ENCODE results near the gene TMPRSS5. TPM values are rescaled to one million over a fixed set of nuclear protein-coding genes. Genes with fewer than 3 reads are reported as not detected.

TMPRSS5 gene
- total and polyA plus RNA-seq, 2 donors from 2014 or later: 0.60 to 0.65 TPM

DNA sequence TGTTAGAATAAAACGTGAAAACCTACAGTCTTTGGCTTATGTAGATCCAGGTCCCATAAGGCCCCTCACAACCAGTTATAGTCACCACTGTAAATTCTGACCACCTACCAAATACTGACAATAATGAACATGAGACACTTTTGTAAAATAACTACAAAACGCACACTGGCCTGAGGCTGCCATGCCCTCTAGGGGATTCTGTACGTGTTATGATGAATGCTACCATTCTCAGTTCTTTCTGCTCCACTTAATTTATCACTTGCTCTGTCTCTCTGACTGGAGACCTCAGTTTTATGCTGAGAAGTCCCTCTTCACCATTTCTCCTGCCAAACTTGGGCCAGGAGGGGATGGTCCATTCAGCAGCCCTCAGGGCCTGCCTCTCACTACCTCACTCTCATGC, 18.7 kb upstream of the TMPRSS5 start:
- no peak overlapping the region for H3K9ac ChIP-seq (ENCODE audit: low read length in 3 of 3)

GRCh38 chr11:113723787-113724186, 17.7 kb upstream of the TMPRSS5 start:
- no peak overlapping the region for H3K27ac ChIP-seq (ENCODE audit: low read depth in 2 of 2, low read length in 2 of 2)
- no peak overlapping the region for H3K9ac ChIP-seq (ENCODE audit: low read length in 3 of 3)
- H3K9me3 ChIP-seq (ENCODE audit: control insufficient read depth in 2 of 3, insufficient read depth in 1 of 3, low read length in 3 of 3): no peaks in the 10 kb centered on the region
- FAIRE-seq (no peak), DNase-seq (no peak)
- no peaks in the 10 kb centered on the region for H3K36me3 ChIP-seq (ENCODE audit: control insufficient read depth in 2 of 3, insufficient read depth in 3 of 3, low read length in 3 of 3)
- TF ChIP-seq CTCF (IDR thresholded peaks at IDR 0.05; ENCODE audit: borderline replicate concordance, extremely low read depth, insufficient read depth): no peak
- H3K27me3 ChIP-seq (ENCODE audit: control insufficient read depth, insufficient read depth, low read length): no peaks in the 10 kb centered on the region
- intact Hi-C loops (cut with DNase I): loop anchor here (10.0 kb wide), 1 partner anchor 419 kb away; no protein-coding TSS in a partner anchor
- no peak overlapping the region for H3K4me3 ChIP-seq (ENCODE audit: low read length in 3 of 3)
- H3K4me1 ChIP-seq (ENCODE audit: control insufficient read depth in 2 of 3, insufficient read depth in 2 of 3, low read depth in 1 of 3, low read length in 3 of 3): no peaks in the 10 kb centered on the region

More for the DNA sequence above, 18.7 kb upstream of the TMPRSS5 start:
- no peak overlapping the region for H3K27ac ChIP-seq (ENCODE audit: low read depth in 2 of 2, low read length in 2 of 2)
- H3K4me1 ChIP-seq (ENCODE audit: control insufficient read depth in 2 of 3, insufficient read depth in 2 of 3, low read depth in 1 of 3, low read length in 3 of 3): no peaks in the 10 kb centered on the region
- H3K4me3 ChIP-seq (ENCODE audit: low read length in 3 of 3): no peak overlapping the region
- H3K27me3 ChIP-seq (ENCODE audit: control insufficient read depth, insufficient read depth, low read length): no peaks in the 10 kb centered on the region
- DNase-seq: no peak
- no peak for TF ChIP-seq CTCF (IDR thresholded peaks at IDR 0.05; ENCODE audit: borderline replicate concordance, extremely low read depth, insufficient read depth)
- FAIRE-seq: no peak
- no peaks in the 10 kb centered on the region for H3K9me3 ChIP-seq (ENCODE audit: control insufficient read depth in 2 of 3, insufficient read depth in 1 of 3, low read length in 3 of 3)
- no peaks in the 10 kb centered on the region for H3K36me3 ChIP-seq (ENCODE audit: control insufficient read depth in 2 of 3, insufficient read depth in 3 of 3, low read length in 3 of 3)
- intact Hi-C loops (cut with DNase I): loop anchor here (10.0 kb wide), 1 partner anchor 420 kb away; no protein-coding TSS in a partner anchor

GRCh38 chr11:113722934-113723333, 16.8 kb upstream of the TMPRSS5 start:
- TF ChIP-seq CTCF (IDR thresholded peaks at IDR 0.05; ENCODE audit: borderline replicate concordance, extremely low read depth, insufficient read depth): no peak
- no peak overlapping the region for H3K4me3 ChIP-seq (ENCODE audit: low read length in 3 of 3)
- H3K9me3 ChIP-seq (ENCODE audit: control insufficient read depth in 2 of 3, insufficient read depth in 1 of 3, low read length in 3 of 3): no peaks in the 10 kb centered on the region
- no peaks in the 10 kb centered on the region for H3K27me3 ChIP-seq (ENCODE audit: control insufficient read depth, insufficient read depth, low read length)
- no peak for FAIRE-seq
- H3K9ac ChIP-seq (ENCODE audit: low read length in 3 of 3): no peak overlapping the region
- DNase-seq: no peak
- no peaks in the 10 kb centered on the region for H3K36me3 ChIP-seq (ENCODE audit: control insufficient read depth in 2 of 3, insufficient read depth in 3 of 3, low read length in 3 of 3)
- H3K27ac ChIP-seq (ENCODE audit: low read depth in 2 of 2, low read length in 2 of 2): no peak overlapping the region
- intact Hi-C loops (cut with DNase I): loop anchor here (10.0 kb wide), 1 partner anchor 418 kb away; no protein-coding TSS in a partner anchor
- H3K4me1 ChIP-seq (ENCODE audit: control insufficient read depth in 2 of 3, insufficient read depth in 2 of 3, low read depth in 1 of 3, low read length in 3 of 3): no peaks in the 10 kb centered on the region

DNA sequence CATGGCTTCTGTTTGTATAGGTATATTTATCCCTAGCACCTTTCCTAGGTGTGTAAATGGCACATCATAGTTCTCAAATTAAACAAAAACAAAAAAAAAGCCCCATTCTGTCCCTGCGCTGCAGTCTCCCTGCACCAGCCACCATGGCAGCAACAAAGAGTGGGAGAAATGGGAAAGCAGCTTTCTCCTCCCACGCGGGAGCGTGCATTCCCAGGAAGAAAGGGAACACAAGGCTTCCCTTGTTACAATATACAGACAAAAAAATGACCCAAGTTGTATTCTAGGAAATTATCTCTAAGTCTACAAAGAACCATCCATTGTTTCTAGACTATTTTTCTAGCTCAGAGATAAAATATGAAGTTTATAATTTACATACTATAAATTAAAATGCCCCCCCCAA, 16.1 kb upstream of the TMPRSS5 start:
- no peaks in the 10 kb centered on the region for H3K9me3 ChIP-seq (ENCODE audit: control insufficient read depth in 2 of 3, insufficient read depth in 1 of 3, low read length in 3 of 3)
- H3K4me1 ChIP-seq (ENCODE audit: control insufficient read depth in 2 of 3, insufficient read depth in 2 of 3, low read depth in 1 of 3, low read length in 3 of 3): no peaks in the 10 kb centered on the region
- DNase-seq (peak in 1 of 5 donors; percentile 7), FAIRE-seq (no peak)
- TF ChIP-seq CTCF (IDR thresholded peaks at IDR 0.05; ENCODE audit: borderline replicate concordance, extremely low read depth, insufficient read depth): no peak
- H3K9ac ChIP-seq (ENCODE audit: low read length in 3 of 3): no peak overlapping the region
- H3K27me3 ChIP-seq (ENCODE audit: control insufficient read depth, insufficient read depth, low read length): no peaks in the 10 kb centered on the region
- H3K36me3 ChIP-seq (ENCODE audit: control insufficient read depth in 2 of 3, insufficient read depth in 3 of 3, low read length in 3 of 3): no peaks in the 10 kb centered on the region
- no peak overlapping the region for H3K27ac ChIP-seq (ENCODE audit: low read depth in 2 of 2, low read length in 2 of 2)
- H3K4me3 ChIP-seq (ENCODE audit: low read length in 3 of 3): no peak overlapping the region
- intact Hi-C loops (cut with DNase I): loop anchor here (10.0 kb wide), 1 partner anchor 417 kb away; no protein-coding TSS in a partner anchor
